Left lobe of liver (tissue), 2 donors: ENCODE results near the gene C3orf33. TPM values are rescaled to one million over a fixed set of nuclear protein-coding genes. Genes with fewer than 3 reads are reported as not detected.
"Not testable (repeated sequence)": the region's sequence is repeated elsewhere in the genome, so short reads cannot be mapped to it uniquely, and the experiment has no call there.

Experiments used
- ATAC-seq: fragments of 200-7000 bp; cut with Tn5 transposase; one replicate; pipeline ENCODE4 v1.9.1; 2020; ENCODE audit warnings: mild to moderate bottlenecking, moderate library complexity
- DNase-seq: peaks from one replicate; pipeline ENCODE4 v3.0.0-alpha.2; 2020; ENCODE audit warnings: low spot score
- total RNA-seq: library from RNA; stranded (reverse); gene quantifications from one replicate; pipeline ENCODE4 v1.2.1, GENCODE V29; 2021
- donor health status: DM: no; HTN: no; CAD: no; lungs with moderate emphysema.
- donor health status: DM: no; HTN: yes; CAD: no.

The C3orf33 gene, protein sequence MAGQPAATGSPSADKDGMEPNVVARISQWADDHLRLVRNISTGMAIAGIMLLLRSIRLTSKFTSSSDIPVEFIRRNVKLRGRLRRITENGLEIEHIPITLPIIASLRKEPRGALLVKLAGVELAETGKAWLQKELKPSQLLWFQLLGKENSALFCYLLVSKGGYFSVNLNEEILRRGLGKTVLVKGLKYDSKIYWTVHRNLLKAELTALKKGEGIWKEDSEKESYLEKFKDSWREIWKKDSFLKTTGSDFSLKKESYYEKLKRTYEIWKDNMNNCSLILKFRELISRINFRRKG
- total RNA-seq = 0.70 TPM

DNA sequence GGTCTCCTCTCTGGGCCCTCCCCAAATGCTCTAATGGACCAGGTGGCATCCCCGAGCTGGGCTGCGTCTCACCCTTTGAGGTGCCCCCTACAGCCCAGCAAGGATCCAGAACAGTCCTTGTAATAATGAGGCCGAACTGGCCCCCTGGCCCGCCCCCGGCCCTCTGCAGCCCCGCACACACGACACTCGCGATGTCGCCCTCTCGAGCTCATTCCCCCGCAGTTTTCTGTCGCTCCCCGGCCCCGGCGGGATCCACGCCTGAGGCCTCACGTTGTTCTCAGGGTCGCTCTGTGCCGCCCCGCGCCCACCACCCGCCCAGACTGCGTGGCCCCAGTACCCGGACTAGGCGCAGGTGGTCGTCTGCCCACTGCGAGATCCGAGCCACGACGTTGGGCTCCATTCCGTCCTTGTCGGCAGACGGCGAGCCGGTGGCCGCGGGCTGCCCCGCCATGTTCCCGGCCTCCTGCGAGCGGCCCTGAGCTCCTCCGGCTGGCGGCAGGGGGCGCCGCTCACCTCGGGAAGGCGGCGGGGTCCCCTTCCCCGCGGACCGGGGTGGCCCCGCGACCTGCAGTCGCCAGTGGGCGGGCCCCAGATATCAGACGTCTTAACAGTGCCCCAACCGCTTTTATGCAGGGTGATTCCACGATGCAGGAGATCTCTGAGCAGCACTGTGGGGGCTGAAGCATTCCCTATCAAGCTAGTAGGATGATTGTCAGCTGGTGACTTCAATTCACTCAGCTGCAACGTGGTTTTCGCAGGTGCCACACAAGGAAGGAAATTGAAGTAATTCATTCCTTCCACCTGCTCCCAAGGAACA, at the start of gene C3orf33:
Gene C3orf33, minus strand, starts transcription at position 477 of the 817 bp plus-strand sequence. Its CDS starts 26 bp downstream, at position 451.
- ATAC-seq (peak; percentile 97), DNase-seq (peak; percentile 78)

DNA sequence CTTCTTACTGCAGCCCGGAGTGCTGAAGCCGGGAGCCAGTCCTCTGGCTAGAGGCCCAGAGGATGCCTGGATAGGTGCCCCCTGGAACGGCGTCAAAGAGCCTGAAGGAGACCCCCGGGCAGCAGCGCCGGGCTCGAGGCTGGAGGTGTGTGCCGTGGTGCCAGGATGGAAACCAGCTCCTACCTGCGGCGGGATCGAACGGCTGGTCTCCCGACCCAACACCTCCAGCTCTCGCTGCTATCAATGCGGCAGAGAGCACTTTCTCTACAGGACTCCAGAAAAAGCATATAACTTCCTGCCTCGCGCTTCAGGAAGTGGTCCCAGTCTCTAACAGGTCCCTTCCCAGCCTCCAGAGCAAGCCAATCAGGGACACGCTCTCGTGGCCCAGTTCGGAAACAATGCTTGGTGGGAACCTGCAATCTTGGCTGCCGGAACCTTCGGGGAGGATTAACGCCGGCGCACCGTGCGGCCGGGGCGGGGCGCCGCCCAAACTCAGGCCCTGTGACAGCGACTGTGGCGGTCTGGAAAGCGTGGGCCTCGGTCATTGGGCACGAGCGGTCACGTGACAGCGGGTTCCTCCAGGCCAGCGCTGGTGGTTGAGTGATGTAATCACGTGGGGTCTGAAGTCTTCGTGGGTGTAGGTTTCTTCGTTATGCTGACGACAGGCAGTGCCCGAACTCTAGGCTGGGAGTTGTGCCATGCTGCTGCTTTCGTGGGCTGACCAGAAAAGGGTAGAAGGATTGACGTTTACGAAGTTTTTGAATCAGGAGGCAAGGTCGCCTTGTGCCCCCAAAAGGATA, 48.3 kb upstream of the C3orf33 start, which contains the start of gene SLC33A1:
Gene SLC33A1, minus strand, starts transcription at position 287 of the 800 bp plus-strand sequence. CDS start 430 bp downstream, outside the sequence.
- ATAC-seq = peak; percentile 93
- DNase-seq = peak; percentile 100

DNA sequence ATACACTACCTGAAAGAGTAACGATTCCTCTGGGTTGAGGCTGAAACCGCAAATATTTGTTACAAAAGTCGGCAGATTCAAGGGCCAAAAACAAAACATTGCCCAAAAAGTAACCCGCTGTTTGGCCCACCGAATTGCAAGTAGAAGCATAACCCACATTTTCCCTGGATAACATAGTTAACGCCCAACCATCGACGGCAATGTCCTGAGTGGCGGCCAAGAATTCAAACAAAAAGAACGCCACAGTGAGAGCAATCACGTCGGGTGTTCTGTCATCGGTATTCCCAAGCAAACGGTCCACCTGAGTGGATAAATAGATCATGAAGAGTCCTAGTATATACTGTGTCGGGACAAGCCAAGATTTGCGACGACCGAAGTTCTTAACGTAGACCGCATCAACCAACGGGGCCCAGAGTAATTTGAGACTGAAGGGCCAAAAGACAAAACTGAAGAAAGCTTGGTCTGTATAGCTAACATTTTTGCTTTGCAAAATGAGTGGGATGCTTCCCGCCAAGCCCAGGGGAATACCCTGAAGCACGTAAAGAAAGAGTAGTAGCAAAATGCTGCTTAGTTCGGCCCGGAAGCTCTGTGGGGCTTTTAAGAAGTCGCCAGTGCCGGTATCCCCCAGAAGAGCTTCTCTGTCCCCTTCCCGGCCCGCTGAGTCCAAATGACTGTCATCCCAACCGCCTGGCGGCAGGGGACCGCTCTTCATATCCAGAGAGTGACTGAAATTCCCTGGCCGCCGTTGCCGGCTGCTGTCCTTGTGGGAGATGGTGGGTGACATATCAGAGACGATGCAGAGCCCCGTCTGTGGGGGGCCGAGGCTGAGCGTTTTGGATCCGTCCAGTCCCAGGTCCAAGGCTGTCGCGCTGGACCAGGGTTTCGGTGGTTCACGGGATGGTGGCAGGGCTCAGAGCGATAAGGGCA, 47.4 kb upstream of the C3orf33 start:
- ATAC-seq (peak; percentile 1), DNase-seq (no peak)

DNA sequence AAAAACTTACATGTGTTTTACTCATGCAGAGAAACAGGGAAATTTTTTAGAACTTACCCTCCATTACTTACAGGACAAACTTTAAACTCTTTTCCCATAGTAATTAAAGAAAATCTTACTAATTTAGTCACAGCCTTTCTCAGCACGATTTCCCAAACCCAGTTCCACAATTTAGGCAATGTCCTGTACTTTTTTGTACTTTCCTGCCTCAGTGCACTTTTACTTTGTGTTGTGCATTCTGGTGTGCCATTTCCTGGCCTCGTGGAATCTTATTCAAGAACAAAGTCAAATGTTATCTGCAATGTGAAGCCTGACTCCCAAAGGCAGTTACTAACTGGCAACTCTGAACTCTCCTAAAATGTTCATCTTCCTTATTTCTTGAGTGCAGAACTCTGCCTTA, 46.3 kb upstream of the C3orf33 start:
- DNase-seq = no peak
- no peak for ATAC-seq

DNA sequence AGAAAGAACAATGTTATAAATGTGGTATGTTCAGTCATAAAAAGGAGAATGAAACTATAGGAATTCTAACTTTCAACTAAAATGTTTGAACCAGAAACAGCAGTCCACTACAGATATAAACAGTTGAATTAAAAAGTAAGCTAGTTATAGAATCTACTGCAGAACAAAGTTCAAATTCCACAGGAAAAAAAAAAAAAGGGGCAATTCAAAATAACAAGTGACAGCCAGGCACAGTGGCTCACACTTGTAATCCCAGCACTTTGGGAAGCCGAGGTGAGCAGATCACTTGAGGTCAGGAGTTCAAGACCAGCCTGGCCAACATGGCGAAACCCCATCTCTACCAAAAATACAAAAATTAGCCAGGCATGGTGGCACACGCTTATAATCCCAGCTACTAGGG, 43.3 kb upstream of the C3orf33 start:
- ATAC-seq = peak; percentile 15
- not testable (repeated sequence) for DNase-seq

DNA sequence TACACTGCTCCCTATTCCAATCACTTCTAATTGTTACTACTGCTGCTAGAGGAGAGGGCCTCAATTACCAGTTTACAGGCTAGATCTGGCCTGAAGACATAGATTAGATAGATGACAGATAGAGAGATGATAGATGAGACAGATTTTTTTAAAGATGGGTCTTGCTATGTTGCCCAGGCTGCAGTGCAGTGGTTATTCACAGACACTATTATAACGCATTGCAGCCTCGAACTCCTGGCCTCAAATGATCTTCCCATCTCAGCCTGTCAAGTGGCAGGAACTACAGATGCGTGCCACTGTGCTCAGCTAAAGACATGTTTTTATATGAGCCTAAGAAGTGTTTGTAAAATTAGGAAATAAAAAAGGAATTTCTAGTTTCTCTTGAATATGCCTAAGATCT, 41.9 kb upstream of the C3orf33 start:
- ATAC-seq (no peak), DNase-seq (no peak)

DNA sequence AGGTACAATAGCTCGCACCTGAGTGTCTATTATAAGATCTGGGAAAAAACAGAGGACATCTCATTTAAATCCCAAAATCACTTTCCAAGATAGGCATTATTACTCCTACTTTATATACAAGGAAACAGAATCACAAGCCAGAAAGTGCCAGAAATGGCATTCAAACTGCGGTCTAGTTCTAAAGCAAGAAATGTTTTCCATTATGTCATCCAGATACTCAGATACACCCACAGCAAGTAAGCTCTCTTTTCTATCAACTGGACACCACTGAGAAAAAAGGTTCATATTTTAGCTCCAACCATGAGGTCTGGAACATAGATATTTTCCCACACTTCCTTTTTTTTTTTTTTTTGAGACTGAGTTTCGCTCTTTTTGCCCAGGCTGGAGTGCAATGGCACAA, 40.0 kb upstream of the C3orf33 start:
- ATAC-seq = peak; percentile 30
- DNase-seq = no peak

DNA sequence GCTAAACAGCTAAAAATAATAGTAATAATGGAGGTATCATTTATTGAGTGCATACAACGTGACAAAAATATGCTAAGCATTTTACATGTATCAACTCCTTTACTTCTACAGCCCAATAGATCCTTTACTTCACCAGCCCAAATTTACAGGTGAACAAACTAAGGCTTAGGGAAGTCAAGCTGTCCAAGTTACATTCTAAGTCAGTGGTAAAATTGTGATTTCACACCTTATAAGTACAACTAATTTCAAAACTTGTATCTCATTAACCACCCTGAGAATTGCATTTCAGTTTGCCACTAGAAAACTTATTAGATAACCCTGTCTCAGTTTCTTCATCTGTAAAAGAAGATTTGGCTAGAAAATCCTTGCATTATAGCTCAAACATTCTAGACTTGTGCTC, 37.5 kb upstream of the C3orf33 start:
- DNase-seq (no peak), ATAC-seq (no peak)

DNA sequence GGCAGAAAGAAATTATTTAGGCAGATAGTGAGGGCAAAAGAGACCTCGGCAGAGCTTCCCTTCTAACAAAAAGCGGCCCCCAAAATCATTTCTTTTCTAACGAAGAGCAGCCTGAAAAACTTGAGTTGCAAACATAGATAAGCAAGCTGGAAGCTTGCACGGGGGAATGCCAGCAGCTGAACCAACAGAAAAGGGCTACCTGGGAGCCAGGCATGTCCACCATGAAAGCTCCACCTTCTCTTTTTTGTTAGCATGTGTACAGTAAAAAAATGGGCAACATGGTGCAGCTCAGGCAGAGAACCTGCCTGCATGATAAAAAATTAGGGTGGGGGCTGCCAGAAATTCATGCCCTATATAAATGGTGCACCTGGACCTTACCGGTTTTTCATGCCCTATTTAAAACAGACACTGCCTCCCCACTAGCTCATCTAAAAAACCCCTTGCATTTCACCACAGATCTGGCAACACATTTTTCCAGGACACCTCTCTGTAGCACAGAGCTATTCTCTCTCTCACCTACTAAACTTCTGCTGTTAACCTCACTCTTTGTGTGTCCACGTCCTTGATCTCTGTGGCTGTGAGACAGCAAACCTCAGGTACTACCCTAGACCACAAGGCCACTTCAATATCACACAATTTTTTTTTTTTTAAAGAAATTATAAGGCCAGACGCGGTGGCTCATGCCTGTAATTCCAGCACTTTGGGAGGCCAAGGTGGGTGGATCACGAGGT, 29.4 kb upstream of the C3orf33 start:
- DNase-seq = no peak

DNA sequence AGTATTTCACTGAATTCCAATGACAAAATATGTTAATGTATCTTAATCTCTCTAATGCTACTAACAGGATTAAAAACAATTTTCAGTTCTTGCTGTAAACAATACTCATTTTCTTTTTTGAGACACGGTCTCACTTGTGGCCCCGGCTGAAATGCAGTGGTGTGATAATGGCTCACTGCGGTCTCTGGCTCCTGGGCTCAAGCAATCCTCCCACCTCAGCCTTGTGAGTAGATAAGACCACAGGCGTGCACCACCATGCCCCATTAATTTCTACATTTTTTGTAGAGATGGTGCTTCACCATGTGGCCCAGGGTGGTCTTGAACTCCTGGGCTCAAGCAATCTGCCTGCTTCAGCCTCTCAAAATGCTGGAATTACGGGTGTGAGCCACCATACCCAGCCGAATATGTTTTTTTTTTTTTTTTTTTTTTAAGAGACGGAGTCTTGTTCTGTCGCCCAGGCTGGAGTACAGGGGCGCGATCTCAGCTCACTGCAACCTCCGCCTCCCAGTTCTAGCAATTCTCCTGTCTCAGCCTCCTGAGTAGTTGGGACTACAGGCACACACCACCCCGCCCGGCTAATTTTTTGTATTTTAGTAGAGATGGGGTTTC, 22.5 kb upstream of the C3orf33 start:
- not testable (repeated sequence) for DNase-seq, ATAC-seq

More for the DNA sequence above, 29.4 kb upstream of the C3orf33 start:
- no peak for ATAC-seq

DNA sequence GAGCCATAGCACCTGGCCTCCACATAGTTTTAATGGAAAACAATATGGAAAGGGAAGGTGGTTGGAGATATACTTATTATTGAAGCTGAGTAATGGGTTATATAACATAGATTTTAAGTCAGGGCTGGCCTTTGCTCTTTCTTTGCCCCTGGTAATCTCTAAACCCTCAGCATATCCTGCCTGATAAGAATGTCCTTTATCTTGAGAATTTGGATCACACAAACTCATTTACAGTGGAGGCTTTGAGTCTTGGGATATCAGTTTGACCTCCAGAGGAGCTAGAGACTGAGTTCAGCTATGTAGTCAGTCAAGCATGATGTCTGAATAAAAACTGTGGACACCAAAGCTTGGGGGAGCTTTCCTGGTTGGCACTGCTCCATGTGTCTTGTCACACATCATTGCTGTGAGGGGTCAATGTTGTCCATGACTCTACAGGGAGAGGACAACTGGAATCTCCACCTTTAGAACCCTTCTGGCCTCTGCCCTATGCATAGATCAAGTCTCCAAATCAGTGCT, 9.0 kb upstream of the C3orf33 start:
- ATAC-seq (no peak), DNase-seq (no peak)

DNA sequence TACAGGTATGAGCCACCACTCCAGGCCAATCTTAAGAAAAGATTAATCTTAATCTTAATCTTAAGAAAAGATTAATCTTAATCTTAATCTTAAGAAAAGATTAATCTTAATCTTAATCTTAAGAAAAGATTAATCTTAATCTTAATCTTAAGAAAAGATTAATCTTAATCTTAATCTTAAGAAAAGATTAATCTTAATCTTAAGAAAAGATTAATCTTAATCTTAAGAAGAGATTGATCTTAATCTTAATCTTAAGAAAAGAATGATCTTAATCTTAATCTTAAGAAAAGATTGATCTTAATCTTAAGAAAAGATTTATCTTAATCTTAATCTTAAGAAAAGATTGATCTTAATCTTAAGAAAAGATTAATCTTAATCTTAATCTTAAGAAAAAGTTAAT, 7.1 kb upstream of the C3orf33 start:
- not testable (repeated sequence) for DNase-seq, ATAC-seq

DNA sequence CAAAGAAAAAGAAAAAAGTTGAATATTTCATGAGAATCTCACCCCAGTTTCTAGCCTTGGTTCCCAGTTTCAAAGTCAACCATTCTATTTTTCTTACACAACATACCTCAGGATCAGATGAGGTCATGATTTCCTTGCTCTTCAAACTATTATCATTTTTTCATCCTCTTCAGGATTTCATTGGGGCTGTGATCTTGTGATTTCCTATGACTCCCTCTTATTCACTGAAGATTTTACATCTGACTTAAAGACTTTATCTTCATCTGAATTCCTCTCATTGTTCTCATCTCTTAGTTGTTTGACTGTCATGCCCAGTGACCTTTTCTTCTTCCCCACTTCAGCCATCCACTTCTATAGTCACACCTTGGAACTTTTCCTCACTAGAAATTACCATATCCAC, 3.1 kb upstream of the C3orf33 start:
- no peak for ATAC-seq
- no peak for DNase-seq

DNA sequence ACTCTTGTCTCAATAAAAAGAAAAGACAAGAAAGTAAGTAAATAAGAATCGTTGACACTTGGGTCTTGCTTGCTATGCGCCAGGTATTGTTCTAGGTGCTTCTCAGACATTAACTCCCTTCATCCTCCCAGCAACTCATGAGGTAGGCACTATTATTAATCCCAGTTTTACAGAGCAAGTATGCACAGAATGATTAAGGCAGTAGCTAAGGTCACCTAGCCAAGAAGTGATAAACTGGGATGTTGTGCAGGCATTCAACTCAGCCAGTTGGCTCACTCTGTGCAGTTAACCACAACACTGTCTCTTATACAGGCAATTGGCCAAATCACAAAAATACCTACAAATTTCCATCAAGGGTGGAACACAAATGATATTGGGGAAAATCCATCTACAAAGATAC, 1.7 kb upstream of the C3orf33 start:
- no peak for ATAC-seq
- DNase-seq = no peak

DNA sequence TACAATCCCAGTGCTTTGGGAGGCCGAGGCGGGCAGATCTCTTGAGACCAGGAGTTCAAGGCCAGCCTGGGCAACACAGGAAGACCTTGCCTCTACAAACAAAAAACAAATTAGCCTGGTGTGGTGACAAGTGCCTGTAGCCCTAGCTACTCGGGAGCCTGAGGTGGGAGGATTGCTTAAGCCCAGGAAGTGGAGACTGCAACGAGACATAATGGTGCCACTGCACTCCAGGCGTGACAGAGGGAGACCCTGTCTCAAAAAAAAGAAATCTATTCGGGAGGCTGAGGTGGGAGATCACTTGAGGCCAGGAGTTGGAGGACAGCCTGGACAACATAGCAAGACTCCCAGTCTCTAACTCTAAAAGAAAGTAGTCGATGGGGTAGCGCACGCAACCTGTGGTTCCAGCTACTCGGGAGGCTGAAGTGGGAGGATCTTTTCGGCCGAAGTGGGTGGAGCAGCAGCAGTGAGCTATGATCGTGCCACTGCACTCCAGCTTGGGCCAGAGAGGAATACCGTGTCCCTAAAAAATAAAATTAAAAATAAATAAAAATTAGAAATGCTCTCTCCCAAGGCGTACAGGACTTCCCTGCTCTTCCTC, 775 bp downstream of the C3orf33 start:
- ATAC-seq (peak; percentile 72), DNase-seq (peak; percentile 51)

DNA sequence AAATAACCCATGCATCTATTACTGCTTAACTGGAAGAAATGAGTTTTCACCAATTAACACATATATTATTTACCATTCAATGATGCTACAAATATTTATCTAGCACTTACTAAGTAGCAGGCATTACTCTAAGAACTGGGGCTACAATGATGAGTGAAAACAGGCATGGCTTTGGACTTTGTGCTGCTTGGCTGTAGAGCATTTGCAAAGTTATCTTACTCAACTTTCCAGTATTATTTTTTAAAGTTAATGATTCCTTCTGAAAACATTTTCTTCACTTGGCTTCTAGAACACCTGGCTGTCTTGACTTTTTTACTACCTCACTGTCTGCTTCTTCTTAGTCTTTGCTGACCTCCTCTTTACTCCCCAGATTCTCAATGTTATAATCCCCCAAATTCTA, 1.8 kb downstream of the C3orf33 start:
- DNase-seq (no peak), ATAC-seq (peak; percentile 16)

DNA sequence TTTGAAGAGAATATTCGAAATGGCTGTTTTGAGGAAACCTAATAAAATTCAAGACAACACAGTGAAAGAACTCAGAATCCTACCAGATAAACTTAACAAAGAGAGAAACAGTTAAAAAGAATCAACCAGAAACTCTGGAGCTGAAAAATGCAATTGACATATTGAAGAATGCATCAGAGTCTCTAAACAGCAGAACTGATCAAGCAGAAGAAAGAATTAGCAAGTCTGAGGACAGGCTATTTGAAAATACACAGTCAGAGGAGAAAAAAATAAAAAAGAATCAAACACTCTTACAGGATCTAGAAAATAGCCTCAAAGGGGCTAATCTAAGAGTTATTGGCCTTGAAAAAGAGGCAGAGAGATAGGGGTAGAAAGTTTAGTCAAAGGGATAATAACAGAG, 13.5 kb downstream of the C3orf33 start:
- DNase-seq (no peak), ATAC-seq (no peak)

DNA sequence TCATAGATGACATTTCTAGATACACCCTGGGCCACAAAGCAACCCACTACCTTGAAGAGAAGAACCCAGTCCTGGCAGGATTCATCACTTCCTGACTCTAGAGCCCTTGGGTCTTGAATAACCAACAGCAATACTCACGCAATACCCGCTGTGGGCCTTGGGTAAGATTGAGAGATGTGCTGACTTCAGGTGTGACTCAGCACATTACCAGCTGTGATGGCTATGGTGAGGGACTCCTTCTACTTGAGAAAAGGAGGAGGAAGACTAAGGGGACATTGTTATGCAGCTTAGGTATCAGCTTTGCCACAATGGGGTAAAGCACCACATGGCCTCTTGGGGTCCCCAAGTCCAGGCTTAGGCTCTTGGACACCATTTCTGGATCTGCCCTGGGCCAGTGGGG, 14.9 kb downstream of the C3orf33 start:
- DNase-seq (no peak), ATAC-seq (no peak)
